GM10266 (cell line): ENCODE results near the gene SLC2A10.

Experiments
- DNase-seq: peaks from one replicate; pipeline ENCODE4 v3.0.0; 2012; ENCODE audit errors: extremely low spot score
- TF ChIP-seq, protein P1 (sequence below): IDR thresholded peaks from 2 replicates; pipeline ENCODE4 v1.5.1; 2012; ENCODE audit warnings: mild to moderate bottlenecking, low read depth; ENCODE audit not compliant: control insufficient read depth, insufficient read depth; ENCODE audit errors: missing control alignments

Gene SLC2A10

DNA sequence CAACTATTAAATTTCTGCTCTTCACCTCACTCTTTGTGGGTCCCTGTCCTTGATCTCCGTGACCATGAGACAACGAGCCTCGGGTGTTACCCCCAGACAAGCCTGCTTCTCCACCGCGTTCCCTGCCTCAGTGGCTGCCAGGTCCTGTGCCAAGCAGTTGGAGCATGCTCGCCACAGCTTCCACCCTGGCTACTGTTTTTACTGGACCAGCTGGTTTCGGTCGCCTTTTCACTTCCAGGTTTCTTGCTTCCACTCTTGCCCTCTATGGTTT is 25.8 kb upstream of the SLC2A10 start:
- no peak for DNase-seq

DNA sequence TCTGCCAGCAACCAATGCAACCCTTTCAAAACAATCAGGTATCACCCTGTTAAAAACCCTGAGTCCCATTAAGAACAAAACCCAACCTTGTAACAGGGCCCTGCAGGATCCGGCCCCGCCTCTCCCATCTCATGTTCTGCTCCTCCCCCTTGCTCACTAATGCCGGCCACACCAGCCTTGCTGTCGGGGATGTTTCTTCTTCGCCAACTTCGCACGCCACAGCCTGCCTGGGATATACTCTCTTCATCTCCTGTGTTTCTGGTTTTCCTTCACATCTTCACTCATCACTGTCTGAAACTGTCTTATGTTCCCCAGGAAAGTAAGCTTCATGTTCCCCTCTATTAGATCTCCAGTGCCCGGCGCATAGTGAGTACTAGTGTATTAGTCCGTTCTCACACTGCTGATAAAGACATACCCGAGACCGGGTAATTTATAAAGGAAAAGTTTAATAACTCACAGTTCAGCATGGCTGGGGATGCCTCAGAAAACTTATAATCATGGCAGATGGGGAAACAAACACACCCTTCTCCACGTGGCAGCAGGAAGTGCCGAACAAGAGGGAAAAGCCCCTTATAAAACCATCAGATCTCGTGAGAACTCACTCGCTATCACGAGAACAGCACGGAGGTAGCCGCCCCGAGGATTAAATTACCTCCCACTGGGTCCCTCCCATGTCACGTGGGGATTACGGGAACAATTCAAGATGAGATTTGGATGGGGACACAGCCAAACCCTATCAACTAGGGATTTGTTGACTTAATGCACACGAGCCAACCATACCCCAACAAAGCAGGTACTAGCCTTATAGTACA is 25.3 kb upstream of the SLC2A10 start:
- TF ChIP-seq, protein P1, sequence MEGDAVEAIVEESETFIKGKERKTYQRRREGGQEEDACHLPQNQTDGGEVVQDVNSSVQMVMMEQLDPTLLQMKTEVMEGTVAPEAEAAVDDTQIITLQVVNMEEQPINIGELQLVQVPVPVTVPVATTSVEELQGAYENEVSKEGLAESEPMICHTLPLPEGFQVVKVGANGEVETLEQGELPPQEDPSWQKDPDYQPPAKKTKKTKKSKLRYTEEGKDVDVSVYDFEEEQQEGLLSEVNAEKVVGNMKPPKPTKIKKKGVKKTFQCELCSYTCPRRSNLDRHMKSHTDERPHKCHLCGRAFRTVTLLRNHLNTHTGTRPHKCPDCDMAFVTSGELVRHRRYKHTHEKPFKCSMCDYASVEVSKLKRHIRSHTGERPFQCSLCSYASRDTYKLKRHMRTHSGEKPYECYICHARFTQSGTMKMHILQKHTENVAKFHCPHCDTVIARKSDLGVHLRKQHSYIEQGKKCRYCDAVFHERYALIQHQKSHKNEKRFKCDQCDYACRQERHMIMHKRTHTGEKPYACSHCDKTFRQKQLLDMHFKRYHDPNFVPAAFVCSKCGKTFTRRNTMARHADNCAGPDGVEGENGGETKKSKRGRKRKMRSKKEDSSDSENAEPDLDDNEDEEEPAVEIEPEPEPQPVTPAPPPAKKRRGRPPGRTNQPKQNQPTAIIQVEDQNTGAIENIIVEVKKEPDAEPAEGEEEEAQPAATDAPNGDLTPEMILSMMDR: no peak

More for the DNA sequence above, 25.8 kb upstream of the SLC2A10 start:
- TF ChIP-seq, protein P1: no peak

DNA sequence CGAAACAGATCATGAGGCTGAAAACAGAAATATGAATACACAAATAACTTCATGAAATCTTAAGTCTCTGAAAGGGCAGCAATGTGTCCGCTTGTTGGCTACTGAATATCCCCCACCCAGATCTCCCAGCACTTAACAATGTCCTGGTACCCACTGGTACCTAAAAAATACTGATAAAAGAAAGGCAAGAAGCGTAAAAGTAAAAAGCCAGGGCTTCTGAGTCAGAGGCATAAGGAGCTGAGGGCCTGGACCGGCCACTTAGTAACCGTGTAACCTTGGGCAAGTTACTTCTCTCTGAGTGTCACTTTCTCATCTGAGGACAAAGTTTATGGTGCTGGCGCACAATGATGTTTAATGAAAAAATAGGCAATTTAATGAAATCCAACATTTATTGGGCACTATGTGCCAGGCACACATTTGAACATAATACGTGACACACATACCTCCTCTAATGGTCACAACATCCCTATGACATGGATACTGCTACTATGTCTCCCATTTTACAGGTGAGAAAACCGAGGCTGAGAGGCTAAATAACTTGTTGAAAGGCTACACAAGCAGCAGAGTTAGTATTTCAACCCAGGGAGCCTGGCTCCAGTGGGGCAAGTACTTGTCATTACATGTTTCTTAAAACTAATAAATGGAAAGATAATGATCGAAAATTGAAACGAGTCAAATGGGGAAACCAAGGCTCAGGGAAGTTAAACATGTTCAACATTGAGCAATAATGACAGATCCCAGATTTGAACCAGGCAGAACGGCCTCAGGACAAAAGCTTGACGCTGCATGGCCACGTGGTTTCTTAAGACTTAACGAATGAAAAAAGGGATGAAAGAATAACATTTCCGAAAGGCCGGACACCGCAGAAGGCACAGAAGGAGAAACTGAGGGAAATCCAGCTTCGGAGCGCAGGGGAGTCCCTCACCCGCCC is 21.0 kb upstream of the SLC2A10 start:
- DNase-seq: no peak

More for the DNA sequence above, 25.3 kb upstream of the SLC2A10 start:
- no peak for DNase-seq

DNA sequence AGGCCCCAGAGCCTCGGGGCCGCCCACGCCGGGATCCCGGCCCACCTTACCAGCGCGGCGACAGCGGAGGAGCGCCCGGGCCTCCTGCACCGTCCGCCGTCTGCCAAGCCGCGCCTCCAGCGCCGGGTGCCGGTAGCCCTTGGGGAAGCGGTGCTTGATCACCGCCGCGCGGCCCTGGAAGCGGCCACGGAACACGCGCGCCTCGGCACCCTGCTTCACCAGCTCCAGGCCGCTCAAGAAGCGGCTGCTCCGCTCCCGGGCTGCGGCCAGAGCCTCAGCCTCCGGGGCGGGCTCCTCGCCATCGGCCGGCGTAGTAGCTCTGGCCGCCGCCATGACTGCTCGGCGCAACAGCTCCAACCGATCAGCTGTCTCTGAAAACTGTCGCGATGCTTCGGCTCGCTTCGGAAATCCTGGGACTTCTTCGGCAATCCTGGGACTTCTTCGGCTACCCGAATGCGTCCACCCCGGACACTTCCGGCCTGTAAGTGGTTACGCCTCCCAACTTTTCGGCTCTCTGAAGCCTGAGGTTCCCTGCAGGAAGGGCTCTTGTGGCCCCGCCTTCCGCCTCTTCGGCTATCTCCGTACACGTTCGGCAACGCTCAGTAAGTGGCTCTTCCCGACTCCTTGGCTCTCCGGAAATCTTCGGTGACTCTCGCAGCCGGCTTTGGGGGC is 20.2 kb upstream of the SLC2A10 start, which contains the start of gene TP53RK:
TSS of gene TP53RK (minus strand) at position 363 of the 672 bp plus-strand sequence. CDS start at position 333, 30 bp downstream.
- TF ChIP-seq, protein P1: no peak
- DNase-seq: peak; percentile 98

More for the DNA sequence above, 21.0 kb upstream of the SLC2A10 start:
- TF ChIP-seq, protein P1: no peak

DNA sequence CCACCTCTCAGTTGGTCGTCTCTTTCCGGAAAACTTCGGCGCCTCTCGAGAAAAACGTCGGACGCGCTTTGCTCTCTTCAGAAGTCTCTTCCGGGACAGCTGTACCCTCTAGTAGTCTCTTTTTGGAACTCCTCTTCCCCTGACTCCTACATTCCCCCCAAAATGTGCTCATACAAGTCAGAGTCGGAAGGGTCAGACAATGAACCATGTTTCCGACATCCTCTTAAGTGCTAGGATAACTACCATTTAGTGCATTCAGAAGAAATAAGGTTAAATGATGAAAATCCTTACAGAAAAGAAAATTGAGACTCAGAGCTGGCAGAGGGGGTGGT is 19.7 kb upstream of the SLC2A10 start:
- TF ChIP-seq, protein P1: no peak
- no peak for DNase-seq

DNA sequence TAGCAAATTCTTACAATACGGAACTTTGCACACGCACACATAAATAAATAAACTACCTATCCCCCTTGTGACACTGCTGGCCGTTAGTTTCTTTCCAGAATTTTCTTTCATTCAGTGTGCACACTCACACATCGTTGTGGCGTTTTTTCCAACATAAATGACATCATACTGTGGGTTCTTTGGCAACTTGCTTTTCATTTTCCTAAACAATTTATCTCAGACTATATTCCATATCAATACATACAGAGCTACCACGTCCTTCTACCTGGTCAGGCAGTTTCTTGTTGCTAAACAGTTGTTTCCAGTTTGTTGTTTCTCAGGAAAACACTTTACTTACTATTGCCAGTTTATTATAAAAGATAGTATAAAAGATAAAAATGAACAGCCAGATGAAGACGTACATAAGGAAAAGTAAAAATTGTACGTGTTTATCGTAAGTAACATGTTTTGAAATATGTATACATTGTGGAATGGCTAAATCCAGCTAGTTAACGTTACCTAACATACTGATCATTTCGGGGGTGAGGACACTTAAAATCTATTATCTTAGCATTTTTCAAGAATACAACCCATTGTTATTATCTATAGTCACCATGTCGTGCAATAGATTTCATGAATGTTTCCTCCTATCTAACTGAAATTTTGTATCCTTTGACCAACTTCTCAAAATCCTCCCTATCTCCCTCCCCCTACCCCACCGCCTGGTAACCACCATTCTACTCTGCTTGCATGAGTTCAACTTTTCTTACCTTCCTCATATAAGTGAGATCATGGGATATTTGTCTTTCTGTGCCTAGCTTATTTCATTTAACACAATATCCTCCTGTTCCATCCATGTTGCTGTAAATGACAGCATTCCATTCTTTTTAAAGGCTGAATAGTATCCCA is 19.0 kb upstream of the SLC2A10 start:
- TF ChIP-seq, protein P1: no peak
- DNase-seq: no peak
